VCaP (cell line): ENCODE measurements around the gene EXO1.

ENCODE experiments used
- H3K27ac ChIP-seq: fragments of 450-650 bp; 2 replicates; pipeline ENCODE4 v1.5.1; 2017
- CTCF ChIP-seq: fragments of 450-650 bp; conservative IDR thresholded peaks from 2 replicates; pipeline ENCODE4 v1.5.1; 2017; ENCODE audit warnings: mild to moderate bottlenecking, moderate library complexity

The EXO1 gene

GRCh38 chr1:241837416-241837815 lies 10.6 kb upstream of the EXO1 start:
- no peak for TF ChIP-seq CTCF
- H3K27ac ChIP-seq: no peak overlapping the region

GRCh38 chr1:241837901-241838300 lies 10.1 kb upstream of the EXO1 start:
- no peak for TF ChIP-seq CTCF
- no peak overlapping the region for H3K27ac ChIP-seq

GRCh38 chr1:241838897-241839296 lies 9.1 kb upstream of the EXO1 start:
- no peak for TF ChIP-seq CTCF
- no peak overlapping the region for H3K27ac ChIP-seq

- no peak overlapping the region for H3K27ac ChIP-seq
- no peak for TF ChIP-seq CTCF
Measured at GRCh38 chr1:241839369-241839979, 8.5 kb upstream of the EXO1 start.

GRCh38 chr1:241840164-241840563 lies 7.8 kb upstream of the EXO1 start:
- TF ChIP-seq CTCF: no peak
- H3K27ac ChIP-seq: no peak overlapping the region

GRCh38 chr1:241841691-241842090 lies 6.3 kb upstream of the EXO1 start:
- no peak for TF ChIP-seq CTCF
- H3K27ac ChIP-seq: no peak overlapping the region

GRCh38 chr1:241842565-241842964 lies 5.4 kb upstream of the EXO1 start:
- no peak overlapping the region for H3K27ac ChIP-seq
- TF ChIP-seq CTCF: no peak

GRCh38 chr1:241844593-241844992 lies 3.4 kb upstream of the EXO1 start:
- H3K27ac ChIP-seq: no peak overlapping the region
- TF ChIP-seq CTCF: no peak
